HG02970 (cell line): ENCODE measurements around the gene G0S2.

ENCODE experiments used
- ATAC-seq: cut with Tn5 transposase; IDR thresholded peaks from one replicate; pipeline ENCODE4 v1.9.1; 2021; ENCODE audit warnings: mild to moderate bottlenecking, moderate library complexity, moderate number of reproducible peaks; ENCODE audit not compliant: unreplicated experiment, low FRiP score

The G0S2 gene, protein sequence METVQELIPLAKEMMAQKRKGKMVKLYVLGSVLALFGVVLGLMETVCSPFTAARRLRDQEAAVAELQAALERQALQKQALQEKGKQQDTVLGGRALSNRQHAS

DNA sequence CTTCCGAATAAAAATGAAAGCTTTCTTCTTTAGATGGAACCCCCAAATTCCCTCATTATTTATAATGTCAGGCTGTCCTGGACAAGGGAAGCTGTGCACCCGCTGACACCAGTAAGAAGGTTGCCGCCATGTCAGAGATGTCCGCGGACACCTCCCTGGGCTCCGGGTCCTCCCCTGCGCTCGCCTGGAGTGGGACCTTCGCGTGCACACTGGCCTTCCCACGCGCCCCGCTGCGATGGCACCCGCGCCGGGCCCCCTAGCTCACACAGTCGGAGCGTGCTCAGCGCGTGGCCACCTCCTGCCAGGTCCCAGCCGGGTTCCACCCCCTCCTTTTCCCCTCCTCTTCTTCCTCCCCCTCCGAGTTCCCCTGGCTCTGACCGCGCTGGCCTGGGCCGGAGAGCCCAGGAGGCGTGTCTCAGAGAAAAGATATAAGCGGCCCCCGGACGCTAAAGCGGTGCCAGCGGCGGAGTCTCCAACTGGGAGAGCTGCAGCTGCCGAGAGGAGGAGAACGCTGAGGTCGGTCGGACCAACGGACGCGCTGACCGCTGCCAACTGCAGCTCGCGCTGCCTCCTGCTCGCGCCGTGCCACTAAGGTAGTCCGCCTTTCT is at the start of gene G0S2:
TSS of gene G0S2 (plus strand) at position 456 of the 608 bp plus-strand sequence. CDS start 273 bp downstream, outside the sequence.
- no peak for ATAC-seq

DNA sequence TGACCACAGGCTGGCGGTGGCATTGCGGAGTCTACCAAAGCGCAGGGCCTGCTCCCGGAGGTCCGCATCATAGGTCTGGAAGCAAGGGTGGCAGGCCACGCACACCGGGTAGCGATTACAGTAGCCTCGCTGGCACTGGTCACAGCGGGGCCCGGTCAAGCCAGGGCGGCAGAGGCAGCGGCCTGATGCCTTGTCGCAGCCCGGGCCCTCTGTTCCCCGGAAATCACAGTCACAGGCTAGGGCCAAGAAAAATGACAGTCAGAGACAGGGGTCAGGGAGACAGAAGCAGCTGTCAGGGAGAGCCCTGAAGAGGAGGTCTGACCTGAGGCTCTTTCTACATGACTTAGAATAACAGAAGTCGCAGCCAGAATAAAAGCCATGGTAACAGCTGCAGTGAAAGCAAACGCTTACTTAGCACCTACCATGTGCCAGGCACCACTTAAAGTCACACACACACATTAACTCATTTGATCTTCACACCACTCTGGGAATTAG is 49.4 kb upstream of the G0S2 start:
- no peak for ATAC-seq

DNA sequence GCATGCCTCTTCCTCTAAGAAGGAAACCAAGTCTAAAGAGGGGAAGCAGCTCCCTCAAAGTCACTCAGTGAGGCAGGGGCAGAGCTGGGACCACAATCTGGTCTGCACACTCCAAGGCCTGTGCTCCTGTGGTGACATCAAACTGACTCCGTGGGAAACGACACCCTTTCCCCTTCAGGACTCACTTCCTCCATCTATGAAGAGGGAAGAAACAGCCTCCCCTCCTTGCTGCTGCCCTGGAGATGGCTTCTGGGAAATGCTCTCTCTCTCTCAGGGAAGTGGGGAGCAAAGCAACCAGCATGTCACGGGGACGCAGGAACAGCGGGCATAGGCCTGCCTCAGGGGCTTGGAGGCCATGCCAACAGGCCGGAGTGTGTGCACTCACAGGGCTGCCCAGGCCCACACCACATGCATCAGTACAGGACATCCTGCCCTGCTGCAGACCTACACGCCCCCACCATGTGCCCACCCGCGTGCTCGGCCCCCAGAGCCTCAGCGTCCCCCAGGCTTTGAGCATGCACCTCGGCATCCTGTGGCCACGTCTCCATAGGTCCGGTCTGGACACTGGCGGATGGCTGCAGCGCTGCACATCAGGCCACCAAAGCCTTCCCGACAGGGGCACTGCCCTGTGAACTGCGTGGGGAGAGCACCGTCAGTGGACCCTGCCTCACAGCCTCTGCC is 48.7 kb upstream of the G0S2 start:
- ATAC-seq, result no peak

DNA sequence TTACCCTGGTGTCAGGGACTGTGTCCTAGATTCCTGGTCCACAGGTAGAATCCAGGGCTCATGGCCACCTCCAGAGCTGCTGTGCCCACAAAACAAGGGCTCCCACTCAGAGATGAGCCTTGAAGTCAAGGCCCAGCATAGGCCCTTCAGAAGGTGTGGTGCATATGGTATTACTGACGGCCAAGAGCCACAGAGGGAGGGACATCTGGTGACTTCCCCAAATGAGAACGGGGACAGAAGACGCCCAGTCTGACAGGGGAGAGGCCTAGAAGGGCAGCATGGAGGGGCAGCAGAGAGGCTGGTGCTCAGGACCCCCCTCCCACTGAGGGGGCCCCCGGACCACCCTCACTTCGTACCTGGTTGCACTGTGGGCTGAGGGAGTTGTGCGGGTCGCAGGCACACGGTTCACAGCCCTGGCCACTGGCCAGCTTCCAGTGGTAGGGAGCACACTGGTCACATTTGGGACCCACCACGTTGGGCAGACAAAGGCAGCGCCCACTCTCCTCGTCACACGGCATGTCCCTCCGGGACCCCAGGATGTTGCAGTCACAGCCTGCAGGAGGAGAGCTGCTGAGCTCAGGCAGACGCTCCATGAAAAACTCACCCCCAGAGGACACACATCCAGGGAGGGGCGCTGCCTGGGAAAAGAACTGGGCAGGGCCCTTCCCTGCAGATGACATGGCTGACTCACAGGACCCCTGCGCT is 48.0 kb upstream of the G0S2 start:
- ATAC-seq, result no peak

DNA sequence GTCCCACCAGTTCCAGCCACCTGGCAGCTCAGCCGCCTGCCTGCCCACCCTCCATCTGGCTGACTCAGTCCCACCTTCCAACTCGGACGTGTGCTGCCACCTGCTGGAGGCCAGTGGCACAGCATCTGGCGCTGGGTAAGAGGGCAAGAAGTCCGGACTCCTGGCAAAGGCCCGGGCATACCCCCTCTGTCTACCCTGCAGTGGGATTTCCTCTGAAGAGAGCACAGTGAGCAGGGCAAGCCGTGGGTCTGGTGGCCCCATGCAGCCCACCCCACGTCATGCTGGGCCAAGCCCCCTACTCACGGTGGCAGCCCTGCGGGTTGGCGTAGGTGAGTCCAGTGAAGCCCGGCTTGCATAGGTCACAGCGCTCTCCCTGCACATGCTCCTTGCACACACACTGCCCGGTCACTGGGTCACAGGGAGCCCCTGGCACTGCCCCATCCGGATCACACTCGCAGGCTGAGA is 47.4 kb upstream of the G0S2 start:
- ATAC-seq, result peak; percentile 65

DNA sequence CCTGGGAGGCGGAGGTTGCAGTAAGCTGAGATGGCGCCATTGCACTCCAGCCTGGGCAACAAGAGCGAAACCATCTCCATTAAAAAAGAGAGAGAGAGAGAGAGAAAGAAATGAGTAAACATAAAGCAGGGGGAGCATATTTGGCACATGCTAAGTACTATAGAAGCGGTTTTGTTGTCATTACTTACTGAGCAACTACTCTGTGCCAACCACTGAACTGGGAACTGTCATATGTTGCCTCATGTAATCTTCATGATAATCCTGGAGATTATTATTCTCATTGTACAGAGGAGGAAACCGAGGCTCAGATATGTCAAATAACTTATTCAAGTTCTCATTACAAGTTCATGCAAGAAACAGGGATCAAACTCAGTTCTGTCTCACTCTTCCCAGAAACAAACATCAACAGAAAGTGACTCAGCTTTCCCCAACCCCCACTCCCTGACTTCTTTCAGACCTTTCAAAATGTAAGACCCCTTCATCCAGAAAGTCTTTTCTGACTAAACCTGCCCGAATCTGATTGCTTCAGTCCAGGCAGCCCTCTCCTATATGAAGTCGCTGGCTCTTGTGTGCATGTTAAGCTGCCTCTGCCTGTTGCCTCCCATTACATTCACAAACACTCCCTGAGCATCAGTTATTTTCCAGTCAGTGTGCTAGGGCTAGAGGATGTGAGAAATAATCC is 46.5 kb upstream of the G0S2 start:
- no peak for ATAC-seq

DNA sequence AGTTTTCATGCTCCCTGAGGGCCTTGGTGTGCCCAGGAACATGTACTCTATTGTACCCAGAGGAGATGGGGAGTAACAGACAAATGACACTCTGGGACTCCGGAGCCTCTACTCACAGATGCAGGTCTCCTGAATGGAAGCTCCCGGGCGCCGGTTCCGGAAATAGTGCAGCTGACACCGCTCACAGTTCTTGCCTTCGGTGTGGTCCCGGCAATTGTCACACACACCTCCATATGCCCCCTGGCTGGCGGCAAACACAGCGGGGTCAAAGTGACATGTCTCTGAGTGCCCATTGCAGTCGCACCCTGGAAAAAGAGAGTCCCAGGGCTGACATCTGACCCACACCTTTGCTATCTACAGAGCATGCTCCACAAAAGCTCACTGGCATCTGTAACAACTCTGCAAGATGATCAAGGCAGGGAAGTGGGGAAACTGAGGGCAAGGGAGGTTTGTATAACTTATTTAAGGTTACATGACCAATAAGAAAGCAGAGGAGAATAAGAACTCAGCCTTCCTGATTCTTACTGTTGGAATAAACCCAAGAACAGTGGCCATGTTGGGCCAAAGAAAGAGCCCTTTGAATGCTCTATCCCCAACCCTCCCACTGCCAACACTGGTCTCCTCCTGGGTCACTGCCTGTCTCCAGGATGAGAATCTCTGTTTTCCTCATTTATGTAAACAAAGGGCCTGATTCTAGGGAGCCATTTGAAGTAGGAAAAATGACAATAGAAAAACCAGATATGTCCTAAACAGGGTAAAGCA is 45.4 kb upstream of the G0S2 start:
- ATAC-seq, result no peak

DNA sequence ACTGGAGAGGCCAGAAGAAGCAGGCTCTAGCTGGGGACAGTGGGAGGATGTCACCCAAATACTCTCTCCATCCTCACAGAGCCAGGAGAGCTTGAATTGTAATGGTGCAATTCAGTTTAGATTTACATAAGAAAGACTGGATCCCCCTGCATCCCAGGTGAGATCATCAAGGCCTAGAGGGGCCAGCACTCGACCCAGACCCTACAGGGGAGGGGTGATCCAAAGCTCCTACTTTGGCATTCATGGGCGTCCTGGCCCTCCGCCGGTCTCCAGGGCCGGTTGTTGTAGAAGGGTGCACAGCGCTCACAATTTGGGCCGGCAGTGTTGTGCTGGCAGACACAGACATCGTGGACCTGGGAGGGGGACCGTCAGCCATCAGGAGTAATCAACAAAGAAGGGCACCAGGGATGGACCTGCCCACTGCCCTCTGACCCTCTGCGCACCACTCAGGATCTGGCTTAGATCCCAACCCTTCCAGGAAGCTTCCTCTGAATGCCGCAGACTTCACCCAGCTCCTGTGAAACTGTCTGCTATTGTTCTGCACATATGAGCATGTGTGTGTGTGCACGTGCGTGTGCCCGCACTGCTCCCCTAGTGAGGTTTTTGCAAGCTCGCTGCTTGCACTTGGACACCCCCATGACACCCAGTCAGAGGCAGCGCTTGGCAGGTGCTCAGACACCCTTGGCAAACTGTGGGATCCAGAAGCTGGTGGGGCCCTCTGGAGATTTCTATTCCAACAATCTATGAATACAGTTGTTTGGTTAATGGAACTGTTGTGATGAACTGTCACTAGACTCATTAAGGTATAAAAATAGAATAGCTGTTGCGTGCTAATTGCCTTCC is 44.6 kb upstream of the G0S2 start:
- no peak for ATAC-seq

DNA sequence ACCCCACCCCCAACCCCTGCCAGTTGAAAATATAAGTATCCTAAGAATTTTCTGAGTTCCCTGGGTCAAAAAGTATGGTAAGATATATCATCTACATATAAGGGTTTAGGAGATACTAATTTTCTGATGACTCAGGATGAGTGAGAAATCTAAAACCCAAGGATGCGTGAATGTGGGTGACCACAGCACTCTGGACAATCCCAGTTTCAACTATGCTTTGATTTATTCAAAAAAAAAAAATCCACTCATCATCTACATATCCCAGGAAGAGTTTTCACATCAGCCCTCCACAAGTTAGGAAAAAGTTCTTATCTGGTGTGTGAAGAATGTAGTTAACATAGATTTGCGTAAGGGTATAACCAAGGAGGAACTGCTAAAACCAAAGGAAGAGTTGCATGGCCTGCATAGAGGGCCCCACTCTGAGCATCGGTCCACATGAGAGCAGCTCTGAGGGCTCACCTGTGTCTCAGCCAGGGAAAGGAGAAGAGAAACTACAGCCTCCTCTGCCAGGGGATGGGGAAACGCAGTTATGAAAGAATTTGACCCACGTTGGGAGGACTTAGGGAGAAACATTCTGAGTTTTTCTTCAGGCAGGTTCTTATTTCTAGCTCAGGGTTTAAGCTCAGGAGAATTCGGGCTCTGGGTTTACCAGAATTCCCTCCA is 41.7 kb upstream of the G0S2 start:
- no peak for ATAC-seq

DNA sequence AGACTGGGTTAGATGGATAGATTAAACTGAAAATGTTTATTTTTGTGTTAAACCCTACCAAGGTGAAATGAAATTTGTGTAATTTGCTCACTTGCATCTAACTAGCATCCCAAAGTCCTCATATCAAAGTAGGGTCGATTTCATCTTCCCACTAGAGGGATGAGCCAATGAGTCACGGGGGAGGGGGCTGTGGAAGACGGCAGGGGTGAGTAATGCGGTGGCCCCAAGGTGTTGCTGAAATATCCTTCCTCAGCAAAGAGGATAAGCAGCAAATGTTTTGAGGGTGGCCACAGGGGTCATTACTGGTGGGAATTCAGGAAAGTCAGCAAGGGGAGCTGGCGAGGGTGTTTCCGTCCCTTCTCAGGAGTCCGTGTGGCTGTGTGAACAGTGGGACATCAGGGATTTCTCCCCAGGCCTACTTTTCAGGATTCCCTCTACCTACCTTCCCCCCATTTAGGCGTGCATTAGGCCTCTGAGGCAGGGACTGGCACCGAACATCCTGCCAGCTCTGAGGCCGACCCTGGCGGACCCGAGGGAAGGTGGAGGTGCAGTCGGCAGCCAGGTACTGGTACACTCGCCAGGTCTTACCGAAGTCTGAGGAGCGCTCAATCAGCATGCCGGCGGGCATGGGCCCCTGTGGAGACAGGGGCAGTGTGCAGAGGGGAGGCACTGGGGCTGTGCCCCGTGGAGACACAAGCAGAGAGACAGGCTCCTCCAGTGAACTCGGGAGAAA is 41.0 kb upstream of the G0S2 start:
- ATAC-seq, result no peak

DNA sequence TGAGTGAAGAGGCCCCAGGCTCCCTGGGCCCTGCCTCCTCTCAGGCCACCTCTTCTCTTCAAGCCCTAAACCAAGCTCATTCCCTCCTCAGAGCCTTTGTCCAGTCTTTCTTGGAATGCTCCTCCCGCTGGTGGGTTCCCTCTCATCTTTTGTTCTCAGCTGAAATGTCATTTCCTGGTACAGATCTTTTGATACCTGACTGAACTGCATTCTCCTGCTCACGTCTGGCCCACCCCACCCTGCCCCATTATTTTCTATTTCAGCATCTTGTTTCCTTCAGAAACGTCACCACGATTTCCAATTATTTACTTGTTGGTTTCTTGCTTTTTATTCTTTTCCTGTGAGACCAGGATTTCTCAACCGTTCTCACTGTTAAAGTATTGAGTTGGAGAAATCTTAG is 39.4 kb upstream of the G0S2 start:
- no peak for ATAC-seq

DNA sequence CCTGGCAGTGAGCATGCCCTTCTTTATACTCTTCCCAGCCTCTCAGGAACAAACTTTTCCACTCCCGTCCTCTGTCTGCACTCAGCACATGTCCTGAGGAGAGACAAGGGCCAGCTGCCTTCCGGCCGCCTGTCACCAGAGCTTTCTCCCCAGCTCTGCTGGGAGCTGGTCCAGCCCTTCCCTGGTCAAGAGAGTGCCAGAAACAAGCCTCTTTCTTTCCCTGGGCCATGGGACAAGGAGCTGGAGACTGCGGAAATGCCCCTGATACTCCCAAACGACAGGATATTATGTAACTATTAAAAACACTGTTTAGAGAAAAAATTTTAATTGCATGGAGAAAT is 33.4 kb upstream of the G0S2 start:
- no peak for ATAC-seq

DNA sequence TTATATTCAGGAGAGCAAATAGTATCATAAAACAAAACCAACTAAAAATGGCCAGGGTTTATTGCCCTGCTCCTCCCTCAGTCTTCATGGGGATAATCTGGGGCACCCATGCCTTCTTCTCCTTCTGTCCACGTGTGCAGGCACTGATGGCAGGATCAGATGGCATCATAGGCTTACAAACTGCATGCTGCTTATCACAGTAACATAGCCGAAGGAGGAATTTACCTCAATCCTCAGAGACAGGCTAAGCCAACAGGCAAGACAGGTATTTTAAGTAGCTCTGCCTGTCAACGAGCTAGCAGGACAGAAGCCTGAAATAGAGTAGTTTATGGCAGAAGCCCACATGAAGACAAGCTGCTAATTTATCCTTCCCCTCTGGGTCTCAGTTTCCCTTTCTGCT is 32.4 kb upstream of the G0S2 start:
- no peak for ATAC-seq

DNA sequence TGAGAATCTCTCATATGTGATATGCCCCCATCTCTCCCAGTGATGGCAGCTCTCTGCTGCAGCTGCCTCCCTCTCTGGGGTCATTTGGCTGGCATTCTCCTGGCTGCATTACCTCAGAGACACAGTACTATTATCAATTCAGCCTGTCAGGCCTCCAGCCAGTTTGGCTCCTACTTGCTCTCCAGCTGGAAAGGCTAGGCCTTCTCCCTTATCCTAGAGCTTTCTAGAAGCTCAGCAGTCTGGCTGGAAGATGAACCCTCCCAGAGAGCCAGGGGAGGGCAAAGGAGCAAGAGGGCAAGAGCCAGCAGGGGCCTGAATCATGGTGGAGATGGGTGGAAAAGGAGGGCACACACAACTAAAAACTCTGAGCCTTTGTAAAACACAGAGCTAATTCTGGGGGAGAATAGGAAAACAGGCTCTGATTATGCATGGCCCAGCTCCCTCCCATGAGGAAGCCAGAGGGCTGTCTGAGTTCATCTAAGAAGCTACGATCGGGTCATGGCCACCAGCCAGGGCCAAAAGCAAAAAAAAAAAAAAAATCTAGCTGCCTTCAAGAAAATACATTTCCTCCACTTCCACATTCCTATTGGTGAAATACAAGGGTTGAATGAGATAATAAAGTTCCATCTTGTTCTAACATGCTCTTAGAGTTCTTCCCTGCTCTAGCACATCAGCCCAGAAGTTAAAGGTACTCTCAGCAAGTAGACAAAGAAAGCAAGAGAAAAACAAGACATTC is 31.8 kb upstream of the G0S2 start:
- ATAC-seq, result no peak

DNA sequence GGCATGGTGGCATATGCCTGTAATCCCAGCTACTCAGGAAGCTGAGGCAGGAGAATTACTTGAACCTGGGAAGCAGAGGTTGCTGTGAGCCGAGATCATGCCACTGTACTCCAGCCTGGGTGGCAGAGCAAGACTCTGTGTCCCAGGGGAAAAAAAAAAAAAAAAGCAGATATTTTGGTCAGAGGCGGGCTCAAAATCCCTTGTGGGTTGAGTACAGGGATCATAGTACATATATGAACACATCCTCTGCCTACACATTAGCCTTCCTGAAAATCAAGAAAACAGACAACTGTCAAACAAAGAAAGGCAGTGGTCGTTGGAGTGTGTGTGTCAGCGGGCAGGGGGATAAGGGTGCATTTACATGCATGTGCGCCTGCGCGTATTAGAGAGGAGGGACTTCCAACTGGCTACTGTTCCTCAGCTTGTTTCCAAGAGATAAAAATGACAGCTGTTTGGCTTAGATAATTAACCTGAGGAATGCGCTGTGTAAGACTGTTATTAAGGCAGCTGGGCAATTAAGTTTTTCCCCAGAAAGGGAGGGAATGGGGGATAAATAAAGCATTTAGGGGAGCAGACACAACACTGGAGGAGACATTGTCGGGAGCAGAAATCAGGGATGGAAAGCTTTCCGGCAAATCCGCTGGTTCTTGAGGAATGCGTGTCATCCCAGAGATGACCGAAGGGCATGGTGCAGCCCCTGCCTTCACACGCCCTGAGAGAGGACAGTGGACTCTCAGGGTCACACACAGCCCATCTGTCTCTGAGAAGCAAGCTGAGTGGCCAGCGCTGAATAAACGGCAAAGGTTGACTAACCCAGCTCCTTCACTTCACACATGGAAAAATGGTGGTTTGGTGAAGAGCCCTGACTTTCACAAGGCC is 29.4 kb upstream of the G0S2 start:
- no peak for ATAC-seq

DNA sequence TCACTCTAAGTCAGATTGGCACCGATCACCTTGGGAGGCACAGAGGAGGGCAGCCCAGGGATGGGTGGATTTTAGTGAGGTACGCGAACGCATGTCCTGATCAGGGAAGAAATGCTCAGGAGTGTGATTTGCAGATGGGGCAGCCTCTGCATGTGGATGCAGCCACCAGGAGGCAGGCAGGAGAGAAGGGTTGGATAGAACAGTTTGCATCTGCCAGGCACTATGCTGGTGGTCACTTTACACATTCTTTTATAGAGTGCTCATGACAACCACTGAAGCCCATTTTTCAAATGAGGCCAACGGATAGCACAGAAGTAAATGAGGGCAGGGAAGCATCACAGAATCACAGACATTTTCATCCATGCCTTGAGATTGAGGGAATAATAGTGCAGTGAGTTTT is 28.7 kb upstream of the G0S2 start:
- no peak for ATAC-seq
